ENCODE results near the gene ANGPTL7.

DNA sequence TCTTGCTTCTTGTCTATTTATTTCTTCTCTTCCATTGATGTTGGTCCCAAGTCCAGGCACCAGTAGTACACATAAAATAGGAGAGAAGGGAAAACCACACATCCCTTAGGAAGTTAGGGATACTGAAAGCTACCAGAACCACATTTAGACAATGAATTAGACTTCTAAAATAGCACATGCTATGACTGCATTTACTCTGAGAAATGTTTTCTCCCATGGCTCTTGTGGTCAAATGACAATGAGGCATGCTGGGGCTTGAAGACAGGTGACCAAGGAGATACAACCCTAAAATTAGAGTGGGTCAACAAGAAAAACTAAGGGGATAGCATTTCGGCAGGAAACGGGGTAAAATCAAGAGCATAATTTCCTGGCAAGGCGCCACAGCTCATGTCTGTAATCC lies 56.1 kb downstream of the ANGPTL7 start:
- TF ChIP-seq, protein P1, sequence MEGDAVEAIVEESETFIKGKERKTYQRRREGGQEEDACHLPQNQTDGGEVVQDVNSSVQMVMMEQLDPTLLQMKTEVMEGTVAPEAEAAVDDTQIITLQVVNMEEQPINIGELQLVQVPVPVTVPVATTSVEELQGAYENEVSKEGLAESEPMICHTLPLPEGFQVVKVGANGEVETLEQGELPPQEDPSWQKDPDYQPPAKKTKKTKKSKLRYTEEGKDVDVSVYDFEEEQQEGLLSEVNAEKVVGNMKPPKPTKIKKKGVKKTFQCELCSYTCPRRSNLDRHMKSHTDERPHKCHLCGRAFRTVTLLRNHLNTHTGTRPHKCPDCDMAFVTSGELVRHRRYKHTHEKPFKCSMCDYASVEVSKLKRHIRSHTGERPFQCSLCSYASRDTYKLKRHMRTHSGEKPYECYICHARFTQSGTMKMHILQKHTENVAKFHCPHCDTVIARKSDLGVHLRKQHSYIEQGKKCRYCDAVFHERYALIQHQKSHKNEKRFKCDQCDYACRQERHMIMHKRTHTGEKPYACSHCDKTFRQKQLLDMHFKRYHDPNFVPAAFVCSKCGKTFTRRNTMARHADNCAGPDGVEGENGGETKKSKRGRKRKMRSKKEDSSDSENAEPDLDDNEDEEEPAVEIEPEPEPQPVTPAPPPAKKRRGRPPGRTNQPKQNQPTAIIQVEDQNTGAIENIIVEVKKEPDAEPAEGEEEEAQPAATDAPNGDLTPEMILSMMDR (IDR thresholded peaks at IDR 0.05; ENCODE audit: low read length), result no peak
- no peak for TF ChIP-seq EZH2 (optimal IDR thresholded peaks at IDR 0.05; ENCODE audit: low read depth, low read length)
